ENCODE data around the gene ZNF69. TPM values are rescaled to one million over a fixed set of nuclear protein-coding genes. Genes with fewer than 3 reads are reported as not detected.

ZNF69 gene
- 3.4 and 3.6 TPM in 2 replicates for total RNA-seq

GRCh38 chr19:11887611-11888531, at the start of gene ZNF69:
ZNF69 (plus strand) TSS chr19:11887782; CDS start chr19:11887924, 142 bp downstream.

GRCh38 chr19:11848594-11849469, 38.8 kb upstream of the ZNF69 start, which contains the start of gene ZNF439:
ZNF439 (plus strand) TSS chr19:11848726; CDS start chr19:11848868, 142 bp downstream.

GRCh38 chr19:11924886-11925650, 37.5 kb downstream of the ZNF69 start, which contains the start of gene ZNF700:
ZNF700 (plus strand) TSS chr19:11925107; CDS start chr19:11925211, 104 bp downstream.

Other genes with a start within 250 kb of the ZNF69 start
- gene ZNF823, start 148.8 kb upstream of the ZNF69 start, total RNA-seq = 3.1 and 4.3 TPM in 2 replicates
- gene ZNF441, start 120.8 kb upstream of the ZNF69 start, total RNA-seq = 12.9 and 14.9 TPM in 2 replicates
- gene ZNF491, start 89.3 kb upstream of the ZNF69 start, total RNA-seq = 3.0 and 3.3 TPM in 2 replicates
- 7.5 and 7.7 TPM in 2 replicates for gene ZNF440, start 73.5 kb upstream of the ZNF69 start, total RNA-seq
- gene ZNF439, start 39.1 kb upstream of the ZNF69 start, total RNA-seq = 5.8 and 6.0 TPM in 2 replicates
- 7.6 and 7.8 TPM in 2 replicates for gene ZNF700, start 37.3 kb downstream of the ZNF69 start, total RNA-seq
- 1.3 and 2.3 TPM in 2 replicates for gene ZNF763, start 77.3 kb downstream of the ZNF69 start, total RNA-seq
- 5.5 and 5.8 TPM in 2 replicates for gene ZNF433, start 147.9 kb downstream of the ZNF69 start, total RNA-seq
- gene ZNF878, start 165.2 kb downstream of the ZNF69 start, total RNA-seq = under 0.01 TPM in 1 of 2 replicates, not detected in the other
- gene ZNF844, start 176.9 kb downstream of the ZNF69 start, total RNA-seq = 7.3 and 9.2 TPM in 2 replicates